NCI-H2081 treated with DMSO at 0.1 percent for 48 hours (cell line): ENCODE results near the gene RER1.

Experiments
- DNase-seq: peaks from one replicate; lab custom pipeline; 2025; lab: John Stamatoyannopoulos, UW

Gene RER1

GRCh38 chr1:2391931-2392509 is 379 bp downstream of the RER1 start:
- DNase-seq = no peak

- no peak for DNase-seq
Observed at GRCh38 chr1:2392686-2393085, 1.0 kb downstream of the RER1 start.

GRCh38 chr1:2393471-2393877 is 1.8 kb downstream of the RER1 start:
- no peak for DNase-seq

- DNase-seq = no peak
Observed at GRCh38 chr1:2394220-2394619, 2.6 kb downstream of the RER1 start.

- DNase-seq = no peak
Observed at GRCh38 chr1:2394761-2395160, 3.1 kb downstream of the RER1 start.

GRCh38 chr1:2395245-2395644 is 3.6 kb downstream of the RER1 start:
- DNase-seq = no peak

- no peak for DNase-seq
Observed at GRCh38 chr1:2396059-2396458, 4.4 kb downstream of the RER1 start.

GRCh38 chr1:2396476-2396875 is 4.8 kb downstream of the RER1 start:
- DNase-seq = no peak

- DNase-seq = no peak
Observed at GRCh38 chr1:2397007-2397679, 5.5 kb downstream of the RER1 start.

- no peak for DNase-seq
Observed at GRCh38 chr1:2398871-2399270, 7.2 kb downstream of the RER1 start.

- no peak for DNase-seq
Observed at GRCh38 chr1:2399890-2400575, 8.4 kb downstream of the RER1 start.

- DNase-seq = no peak
Observed at GRCh38 chr1:2400576-2400909, 8.9 kb downstream of the RER1 start.

- no peak for DNase-seq
Observed at GRCh38 chr1:2400950-2401649, 9.5 kb downstream of the RER1 start.

GRCh38 chr1:2402420-2402819 is 10.8 kb downstream of the RER1 start:
- DNase-seq = no peak

GRCh38 chr1:2403273-2403672 is 11.6 kb downstream of the RER1 start:
- DNase-seq = no peak

- DNase-seq = no peak
Observed at GRCh38 chr1:2404142-2404889, 12.7 kb downstream of the RER1 start.

GRCh38 chr1:2404890-2405511 is 13.4 kb downstream of the RER1 start:
- no peak for DNase-seq

GRCh38 chr1:2405588-2406295 is 14.1 kb downstream of the RER1 start:
- DNase-seq = no peak

- no peak for DNase-seq
Observed at GRCh38 chr1:2406451-2407041, 14.9 kb downstream of the RER1 start.

- no peak for DNase-seq
Observed at GRCh38 chr1:2407166-2407990, 15.7 kb downstream of the RER1 start.
